ENCODE measurements around the gene PSMC6.

DNA sequence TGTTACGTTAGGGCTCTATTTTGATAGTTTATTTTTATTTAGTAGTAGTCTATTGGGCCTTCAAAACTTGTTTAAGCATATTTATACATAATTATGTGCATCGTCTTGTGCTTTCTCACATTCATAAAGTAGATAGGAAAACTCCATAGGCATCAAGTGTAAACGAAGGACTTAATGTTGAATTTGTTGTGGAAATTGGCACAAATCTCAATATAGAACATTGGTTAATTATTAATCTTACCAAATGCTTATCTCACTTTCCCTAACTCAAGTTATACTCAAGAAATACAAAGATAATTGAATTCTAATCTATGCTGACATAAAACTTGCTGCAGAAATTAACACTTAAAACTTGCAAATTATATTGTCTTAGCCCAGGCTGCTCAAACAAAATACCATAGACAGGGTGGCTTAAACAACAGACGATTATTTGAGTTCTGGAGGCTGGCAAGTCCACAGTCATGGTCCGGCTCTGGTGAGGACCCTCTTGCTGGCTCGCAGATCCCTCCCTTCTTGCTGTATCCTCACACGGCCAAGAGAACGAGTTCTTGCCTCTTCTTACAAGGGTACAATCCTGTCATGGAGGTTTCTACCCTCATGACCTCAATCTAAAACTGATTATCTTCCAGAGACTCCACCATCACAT is 41.8 kb downstream of the PSMC6 start:
- TF ChIP-seq, protein P1, sequence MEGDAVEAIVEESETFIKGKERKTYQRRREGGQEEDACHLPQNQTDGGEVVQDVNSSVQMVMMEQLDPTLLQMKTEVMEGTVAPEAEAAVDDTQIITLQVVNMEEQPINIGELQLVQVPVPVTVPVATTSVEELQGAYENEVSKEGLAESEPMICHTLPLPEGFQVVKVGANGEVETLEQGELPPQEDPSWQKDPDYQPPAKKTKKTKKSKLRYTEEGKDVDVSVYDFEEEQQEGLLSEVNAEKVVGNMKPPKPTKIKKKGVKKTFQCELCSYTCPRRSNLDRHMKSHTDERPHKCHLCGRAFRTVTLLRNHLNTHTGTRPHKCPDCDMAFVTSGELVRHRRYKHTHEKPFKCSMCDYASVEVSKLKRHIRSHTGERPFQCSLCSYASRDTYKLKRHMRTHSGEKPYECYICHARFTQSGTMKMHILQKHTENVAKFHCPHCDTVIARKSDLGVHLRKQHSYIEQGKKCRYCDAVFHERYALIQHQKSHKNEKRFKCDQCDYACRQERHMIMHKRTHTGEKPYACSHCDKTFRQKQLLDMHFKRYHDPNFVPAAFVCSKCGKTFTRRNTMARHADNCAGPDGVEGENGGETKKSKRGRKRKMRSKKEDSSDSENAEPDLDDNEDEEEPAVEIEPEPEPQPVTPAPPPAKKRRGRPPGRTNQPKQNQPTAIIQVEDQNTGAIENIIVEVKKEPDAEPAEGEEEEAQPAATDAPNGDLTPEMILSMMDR (IDR thresholded peaks at IDR 0.05), result no peak
- no peak for TF ChIP-seq POLR2AphosphoS5 (IDR thresholded peaks at IDR 0.05)
- no peak for TF ChIP-seq POLR2A (IDR thresholded peaks at IDR 0.05)

All from breast epithelium (tissue), 3 donors.